Fibroblast of peridontal ligament (primary cell): ENCODE data around the gene UNC5C.

Experiments used
- DNase-seq: peaks from one replicate; pipeline ENCODE4 v3.0.0-alpha.2; 2010; ENCODE audit errors: extremely low read depth

The UNC5C gene

DNA sequence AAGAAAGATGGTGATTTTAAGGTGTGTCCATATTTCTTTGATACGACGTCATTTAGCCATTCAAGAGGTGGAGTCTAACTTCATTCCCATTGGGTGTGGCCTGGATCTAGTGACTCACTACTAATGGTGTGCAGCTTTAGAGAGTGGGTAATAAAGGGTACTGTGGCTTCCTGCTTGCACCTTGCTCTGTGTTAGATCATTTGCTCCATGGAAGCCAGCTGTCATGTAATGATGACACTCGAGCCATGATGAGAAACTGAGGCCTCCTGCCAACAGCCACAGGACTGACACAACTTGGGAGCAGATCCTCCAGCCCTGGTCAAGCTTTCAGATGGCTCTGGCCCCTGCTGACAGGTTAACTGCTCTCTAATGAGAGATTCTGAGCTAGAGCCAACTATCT is 82.0 kb downstream of the UNC5C start:
- DNase-seq: no peak

DNA sequence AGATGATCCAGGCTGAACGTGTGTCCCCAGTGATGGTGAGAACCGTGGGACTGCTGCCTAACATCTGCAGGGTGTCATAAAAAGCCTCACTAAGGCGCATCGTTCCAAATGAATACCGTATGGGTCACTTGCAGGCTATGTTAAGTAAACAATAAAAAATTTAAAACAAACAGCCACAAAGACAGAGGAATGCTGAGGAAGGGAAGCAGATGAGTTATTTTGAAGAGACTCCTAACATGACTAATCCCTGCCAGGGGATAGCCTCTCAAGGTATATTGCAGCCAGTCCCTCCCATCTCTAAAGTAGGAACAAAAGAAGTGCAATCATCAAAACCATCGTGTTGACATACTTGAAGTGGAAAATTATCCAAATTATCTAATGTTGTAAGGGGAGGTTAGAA is 83.8 kb downstream of the UNC5C start:
- DNase-seq: no peak

DNA sequence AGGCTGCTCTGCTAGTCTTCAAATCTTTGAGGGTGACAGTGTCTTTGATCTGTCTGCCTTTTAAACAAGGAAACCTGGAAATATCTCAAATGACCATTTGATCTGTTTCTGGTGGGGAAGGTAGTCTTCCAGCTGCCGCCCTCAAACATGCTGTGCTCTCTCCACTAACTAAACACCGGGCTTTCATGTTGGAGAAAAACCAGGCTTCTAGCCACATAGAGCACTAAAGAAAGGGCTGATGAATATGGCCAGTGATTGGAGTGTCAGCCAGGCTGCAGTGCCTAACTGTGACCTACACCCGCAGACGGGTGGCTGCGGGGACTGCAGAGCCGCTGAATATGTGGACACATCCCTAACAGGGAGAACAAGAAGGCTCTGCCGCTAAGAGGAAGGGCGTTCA is 85.9 kb downstream of the UNC5C start:
- no peak for DNase-seq

DNA sequence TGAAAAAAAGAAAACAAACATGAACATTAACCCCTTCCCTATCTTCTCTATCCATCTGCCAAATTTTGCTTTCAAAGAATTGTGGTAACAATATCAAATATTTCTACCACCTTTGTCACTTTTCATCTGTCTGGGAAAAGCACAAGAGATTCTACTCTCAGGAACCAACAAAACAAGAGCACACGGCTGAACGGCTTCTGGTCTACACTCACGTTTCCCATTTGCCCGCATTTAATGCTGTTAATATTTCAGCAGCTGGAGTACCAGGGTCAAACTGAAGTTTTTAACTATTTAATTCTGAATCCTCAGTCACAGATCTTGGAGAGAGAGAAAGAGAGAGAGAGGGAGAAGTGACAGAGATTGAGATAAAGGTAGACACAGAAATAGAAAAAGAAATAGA is 91.4 kb downstream of the UNC5C start:
- no peak for DNase-seq

DNA sequence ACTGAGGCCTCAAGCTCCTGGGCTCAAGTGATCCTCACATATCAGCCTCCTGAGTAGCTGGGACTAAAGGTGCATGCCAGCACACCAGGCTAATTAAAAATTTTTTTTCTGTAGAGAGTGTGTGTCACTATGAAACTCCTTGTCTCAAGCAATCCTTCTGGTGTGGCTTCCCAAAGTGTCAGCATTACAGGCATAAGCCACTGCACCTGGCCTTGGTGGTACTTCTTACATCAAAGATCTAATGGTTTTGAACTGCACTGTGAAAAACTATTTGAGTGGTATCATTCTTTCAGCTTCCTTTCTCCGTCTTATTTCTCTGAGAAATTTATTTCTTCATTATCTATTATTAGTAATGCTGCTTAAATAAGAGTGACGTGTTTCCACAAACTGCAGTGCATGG is 98.5 kb downstream of the UNC5C start:
- DNase-seq: no peak

DNA sequence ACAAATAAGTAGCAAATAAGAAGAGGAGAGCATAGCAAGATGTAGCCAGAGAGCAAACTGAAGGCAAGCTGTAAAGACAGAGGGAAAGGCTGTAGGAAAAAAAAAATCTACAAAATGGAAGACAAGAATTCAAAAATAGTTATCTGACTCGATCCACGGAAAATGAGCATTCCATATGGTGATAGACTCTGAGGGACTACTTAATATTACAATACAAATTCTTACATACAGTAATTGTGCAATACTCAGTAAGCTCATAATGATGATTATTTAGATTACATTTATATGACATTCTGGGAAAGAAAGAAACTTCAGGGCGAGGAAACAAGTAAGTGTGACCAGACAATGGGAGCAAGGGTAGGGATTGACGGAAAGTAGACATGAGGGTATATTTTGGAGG is 102.6 kb downstream of the UNC5C start:
- no peak for DNase-seq

DNA sequence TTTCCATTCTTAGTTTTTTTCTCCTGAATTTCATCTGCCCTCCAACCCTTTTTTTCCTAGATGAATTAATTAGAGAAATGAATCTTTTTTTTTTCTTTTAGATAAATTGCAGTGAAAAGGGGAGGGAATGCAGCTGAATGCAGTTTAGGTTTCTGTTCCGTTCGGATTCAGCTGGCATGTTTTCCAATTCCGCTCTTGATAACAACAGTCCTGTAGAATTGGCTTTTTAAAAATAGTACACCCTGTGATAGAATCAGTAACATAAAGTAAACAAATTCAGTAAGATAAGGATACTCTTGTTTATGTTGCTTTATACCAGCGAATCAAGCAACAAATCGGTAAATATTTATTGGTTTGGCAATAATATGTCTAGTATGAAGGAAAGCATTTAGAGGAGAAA is 103.5 kb downstream of the UNC5C start:
- no peak for DNase-seq

DNA sequence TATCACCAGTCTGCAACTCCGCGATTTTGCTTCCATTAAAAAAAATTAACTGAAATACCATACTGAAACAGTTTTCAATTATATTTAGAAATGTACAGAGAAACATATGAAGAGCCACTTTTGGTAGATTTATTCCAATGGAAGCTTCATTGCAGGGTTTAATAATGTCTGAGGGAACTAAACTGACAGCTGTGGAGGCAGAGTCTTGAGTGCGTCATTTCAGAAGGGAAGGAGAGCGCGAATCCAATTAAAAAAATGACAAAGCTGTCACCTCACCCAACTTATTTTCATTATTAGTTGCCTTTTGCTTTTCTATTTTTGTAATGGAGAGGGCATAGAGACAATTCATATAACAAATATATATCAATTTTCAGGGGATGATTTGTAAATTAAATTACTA is 104.0 kb downstream of the UNC5C start:
- DNase-seq: no peak

DNA sequence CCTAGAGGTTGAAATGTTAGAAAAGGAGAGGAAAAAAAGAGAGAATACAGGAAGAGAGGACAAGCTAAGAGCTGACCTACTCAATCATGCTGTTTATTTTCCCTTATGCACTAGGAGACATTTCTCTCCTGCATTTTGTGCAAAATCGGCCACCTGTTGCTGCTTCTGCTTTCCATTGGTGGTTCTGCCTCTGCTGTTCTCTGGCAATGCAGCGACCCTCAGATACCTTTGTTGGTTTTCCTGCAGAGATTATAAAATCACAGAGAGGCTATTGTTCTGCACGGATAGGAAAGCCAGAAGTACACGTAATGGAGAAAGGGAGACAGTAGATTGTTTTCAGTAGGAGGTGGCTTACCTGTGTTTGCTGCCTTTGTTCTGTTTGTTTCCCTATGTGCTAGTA is 108.9 kb downstream of the UNC5C start:
- DNase-seq: no peak

DNA sequence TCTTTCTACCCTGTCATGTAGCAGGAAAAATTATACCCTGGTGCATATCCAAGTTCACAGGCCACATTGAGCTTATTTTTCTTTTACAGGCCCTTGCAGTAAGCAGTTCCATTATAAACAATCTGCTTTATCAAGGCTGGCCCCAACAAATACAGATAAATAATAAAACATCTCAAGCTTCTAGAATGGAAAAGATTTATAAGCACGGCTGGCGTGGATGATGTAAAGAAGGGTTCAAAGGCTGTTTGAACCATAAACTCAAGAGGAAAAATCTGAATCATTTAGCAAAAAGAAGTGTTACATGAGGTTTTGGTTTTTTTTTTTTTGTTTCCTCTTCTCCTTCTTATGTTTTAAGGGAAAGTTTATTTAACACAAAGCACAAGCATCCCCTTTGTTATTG is 109.7 kb downstream of the UNC5C start:
- DNase-seq: no peak

DNA sequence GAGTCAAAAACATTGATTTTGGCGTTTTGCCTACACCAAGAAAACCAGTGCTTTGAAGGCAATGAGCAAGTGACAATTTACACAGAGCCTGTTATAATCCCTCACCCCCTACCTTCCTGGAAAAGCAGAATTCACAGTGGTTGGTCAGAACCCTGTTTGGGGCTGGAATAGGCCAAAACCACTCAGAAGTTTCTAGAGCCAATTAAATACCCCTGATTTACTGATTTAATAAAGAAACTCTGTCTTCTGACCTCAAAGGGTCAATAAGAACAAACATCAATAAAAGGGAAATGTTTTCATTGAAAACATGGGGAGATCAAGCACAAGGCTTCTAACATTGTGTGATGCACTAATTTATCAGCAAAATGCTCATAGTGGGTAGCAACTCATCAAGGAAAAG is 116.3 kb downstream of the UNC5C start:
- DNase-seq: no peak

DNA sequence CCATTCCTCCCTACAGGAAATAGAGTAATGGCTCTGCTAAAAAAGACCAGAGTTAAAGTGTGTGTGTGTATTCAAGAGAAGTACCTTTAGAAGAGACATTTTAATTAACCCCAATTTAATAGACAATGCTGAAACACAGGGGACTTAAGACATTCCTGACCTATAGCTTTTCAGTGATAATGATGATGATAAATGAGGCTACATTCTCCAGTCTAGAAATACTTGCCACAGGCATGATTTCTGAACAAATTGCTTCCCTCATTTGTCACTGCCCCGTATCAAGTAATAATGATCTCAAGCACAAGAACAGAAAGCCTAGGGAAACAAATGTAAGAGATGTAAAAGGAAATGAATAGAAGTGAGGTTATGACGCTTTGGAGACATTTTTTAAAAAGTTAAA is 117.1 kb downstream of the UNC5C start:
- DNase-seq: no peak

DNA sequence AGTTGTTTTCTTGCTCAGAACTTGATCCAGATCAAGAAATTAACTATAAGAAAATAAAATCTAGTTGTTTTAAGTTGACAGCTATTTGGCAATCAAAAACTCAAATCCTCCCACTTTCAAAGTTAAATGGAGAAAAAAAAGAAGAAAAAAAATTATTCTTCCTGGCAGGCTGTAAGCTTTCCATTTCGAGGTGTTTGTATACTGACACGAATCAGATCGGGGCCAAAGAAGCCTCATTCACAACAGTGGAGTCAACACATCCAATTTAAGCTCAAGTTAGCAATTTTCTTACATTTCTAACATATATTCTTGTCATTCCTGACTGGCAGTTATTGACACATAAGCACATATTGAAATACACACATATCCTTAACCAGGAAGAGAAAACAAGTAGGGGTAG is 119.4 kb downstream of the UNC5C start:
- DNase-seq: no peak

DNA sequence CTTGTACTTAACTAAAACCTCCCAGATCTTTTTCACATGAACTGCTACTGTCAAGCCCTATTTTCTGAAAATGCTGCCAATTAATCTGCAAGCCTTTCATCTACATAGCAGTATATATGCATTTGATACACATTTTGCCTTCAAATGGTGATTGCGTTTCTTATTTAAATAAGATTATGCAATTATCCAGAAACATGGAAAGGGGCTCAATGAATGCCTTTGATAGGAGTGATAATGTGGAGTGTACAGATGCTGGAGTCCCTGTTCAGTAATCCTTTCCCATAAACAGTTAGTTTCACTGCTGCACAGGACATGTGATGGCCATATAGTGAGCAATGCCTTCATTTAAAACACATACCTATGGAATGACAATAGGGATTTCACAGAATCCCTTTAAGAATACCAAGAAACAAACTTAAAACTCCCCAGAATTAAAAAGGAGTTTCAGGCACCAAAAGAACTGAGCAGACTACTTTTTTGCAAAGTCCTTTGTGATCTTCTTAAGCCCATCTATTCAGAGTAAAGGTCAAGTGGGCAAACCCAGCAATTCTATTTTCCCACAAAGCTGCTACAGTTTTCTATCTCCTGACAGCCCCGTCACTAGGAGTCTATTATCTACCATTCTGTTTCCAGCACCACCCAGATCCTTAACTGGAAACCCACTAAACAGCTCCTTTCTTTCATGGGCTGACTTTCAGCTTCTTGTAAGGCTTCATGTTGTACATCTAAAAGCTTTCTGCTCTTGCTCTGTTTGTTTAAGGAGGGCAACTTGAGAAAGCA is 120.3 kb downstream of the UNC5C start:
- no peak for DNase-seq

DNA sequence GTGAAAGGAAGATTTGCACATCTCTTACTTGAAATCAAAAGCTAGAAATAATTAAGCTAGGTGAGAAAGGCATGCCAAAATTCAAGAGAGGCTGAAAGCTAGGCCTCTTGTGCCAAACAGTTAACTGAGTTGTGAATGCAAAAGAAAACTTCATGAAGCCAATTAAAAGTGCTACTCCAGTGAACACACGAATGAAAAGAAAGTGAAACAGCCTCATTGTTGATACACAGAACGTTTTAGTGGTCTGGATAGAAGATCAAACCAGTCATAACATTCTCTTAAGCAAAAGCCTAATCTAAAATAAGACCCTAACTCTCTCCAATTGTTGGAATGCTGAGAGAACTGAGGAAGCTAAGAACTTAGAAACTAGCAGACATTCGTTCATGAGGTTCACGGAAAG is 122.3 kb downstream of the UNC5C start:
- DNase-seq: peak; percentile 2

DNA sequence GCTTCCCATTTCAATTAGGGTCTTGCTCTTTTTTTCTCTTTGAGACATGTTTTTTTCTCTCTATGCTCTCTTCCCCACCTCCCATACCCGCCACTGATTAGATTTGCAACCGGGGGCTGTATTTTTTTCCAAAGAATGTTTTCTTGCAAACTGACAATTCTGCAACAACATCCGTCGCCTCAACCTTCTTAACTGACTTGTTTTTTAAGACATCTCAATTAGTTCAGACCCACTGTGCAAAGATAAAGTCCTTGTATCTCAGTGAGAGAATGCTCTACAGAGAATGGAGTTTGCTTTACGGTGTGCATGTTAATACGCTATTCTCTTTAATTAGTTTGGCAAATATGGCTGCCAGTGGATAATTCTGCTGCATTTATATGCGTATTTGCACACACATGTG is 126.3 kb downstream of the UNC5C start:
- DNase-seq: no peak

DNA sequence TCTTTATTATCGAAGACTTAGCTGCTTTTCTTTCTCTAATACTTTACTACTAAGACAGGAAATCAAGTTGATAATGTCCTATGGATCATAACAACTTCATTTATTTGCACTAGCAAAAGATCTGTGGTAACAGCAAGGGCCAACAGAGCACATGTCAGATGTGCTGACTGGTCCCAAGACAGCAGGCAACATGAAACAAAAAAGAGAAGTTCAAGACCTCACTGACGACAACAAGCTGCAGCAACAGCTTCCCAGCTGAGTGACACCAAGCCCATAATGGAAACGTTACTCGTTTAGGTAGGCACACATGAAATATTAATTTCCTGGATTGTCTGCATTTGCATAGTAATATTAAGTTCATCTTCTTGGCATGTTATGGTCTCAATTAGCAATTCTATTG is 126.9 kb downstream of the UNC5C start:
- DNase-seq: no peak

DNA sequence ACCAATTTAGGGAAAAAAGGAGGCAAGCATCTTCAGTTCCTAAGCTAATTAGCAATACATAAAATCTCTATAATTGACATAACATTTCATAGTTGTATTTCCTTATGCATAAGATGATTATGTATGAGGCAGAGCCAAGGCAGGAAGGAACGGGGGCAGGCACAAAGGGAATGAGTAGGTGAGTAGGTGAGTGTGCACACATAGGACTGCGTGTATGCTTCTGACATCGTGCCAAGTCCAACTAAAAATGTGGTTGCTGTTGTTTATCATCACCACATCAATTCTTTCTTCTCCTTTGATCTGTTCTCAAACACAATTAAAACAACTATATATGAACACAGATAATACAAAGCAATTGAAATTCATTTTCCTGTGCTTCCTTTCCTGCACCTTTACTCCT is 131.2 kb downstream of the UNC5C start:
- DNase-seq: no peak

DNA sequence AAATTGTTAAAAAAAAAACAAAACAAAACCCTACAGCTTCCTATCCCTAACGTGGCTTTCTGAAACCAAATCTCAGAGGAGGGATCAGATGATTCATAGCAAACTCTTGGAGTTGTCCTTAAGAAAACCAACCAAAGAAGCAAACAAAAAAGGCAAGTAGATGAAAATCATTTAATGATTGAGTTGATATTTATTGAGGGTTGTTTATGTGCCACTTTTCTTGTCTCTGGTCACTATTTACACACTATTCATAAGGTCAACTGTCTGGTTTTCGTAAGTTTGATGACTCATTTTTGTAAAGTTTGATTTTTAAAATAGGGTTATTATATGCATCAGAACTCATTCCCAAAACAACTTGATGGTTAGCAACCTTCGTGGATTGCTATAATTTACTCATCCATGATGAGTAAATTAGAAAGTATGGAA is 133.4 kb downstream of the UNC5C start:
- peak; percentile 38 for DNase-seq

DNA sequence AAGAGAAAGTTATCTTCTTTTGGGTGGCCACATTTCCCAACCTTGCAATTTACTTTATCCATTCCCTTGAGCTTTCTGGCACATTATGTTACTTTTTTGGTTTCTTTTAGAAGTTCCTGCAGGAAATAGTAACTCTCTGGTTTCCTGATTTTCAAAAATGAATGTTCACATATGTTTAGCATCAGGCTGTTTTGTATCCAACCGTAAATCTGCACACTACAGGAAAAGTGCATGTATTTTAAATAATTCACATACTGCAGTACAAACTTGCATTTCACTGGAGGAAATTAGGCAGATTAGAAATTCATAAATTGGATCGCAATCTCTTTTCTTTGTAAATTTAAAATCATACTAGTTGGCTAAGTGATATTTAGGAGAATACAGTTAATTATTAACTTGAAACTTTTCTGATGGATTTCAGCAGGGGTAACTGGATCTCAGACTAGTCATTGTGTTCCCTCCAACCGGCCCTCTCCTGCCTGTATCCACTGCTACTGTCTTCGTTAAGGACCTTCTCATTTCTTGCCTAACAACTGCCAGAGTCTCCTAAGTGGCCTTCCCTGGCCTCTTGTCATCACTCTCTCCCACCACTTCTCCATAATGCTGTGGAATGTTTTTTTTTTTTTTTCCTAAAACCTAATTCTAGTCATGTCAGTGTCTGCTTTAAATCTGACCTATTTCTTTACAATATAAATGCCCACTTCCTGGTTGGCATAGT is 137.2 kb downstream of the UNC5C start:
- DNase-seq: no peak

DNA sequence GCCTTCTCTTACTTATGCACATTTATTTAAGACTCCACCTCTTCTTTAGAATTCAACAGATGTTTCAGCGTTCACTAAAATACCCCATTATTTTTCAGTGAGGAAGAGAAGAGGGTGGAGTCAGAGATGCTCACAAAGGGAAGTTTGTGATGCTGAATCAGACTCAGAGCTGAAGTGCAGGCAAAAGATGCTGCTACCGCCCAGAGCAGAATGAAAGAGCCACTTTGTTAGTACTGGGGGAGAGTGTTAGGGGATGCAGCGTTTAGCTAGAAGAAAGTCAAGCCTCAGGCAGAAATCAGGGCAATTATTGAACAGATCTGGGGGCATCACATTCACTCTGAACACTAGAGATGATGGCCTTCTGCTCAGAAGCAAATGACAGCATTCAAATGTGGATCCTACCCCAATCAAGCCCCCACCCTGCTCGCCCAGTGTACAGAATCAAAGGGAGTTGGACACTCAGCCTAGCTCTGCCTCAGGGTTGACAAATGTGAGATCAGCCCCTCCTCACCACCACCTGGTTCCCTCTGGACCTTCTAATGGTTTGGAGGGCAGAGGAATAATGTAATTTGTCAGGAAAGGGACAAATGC is 138.3 kb downstream of the UNC5C start:
- DNase-seq: no peak

DNA sequence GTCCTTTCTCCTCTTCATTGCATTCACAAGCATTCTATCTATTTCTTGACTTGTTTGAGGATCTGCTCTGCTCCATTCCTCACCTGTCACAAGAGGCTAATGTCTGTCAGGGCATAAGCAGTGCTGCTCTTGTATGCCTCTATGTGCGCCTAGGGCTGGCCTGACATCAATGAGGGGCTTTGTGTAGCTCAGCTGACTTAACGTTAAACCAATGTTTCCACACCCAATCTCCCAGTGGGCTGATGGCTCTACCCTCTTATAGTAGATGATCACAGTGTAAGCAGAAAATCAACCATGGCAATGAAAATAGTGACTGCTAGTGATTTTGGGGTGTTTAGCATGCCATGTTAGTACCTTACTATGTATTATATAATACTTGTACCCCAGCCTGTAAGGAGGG is 139.0 kb downstream of the UNC5C start:
- DNase-seq: no peak

DNA sequence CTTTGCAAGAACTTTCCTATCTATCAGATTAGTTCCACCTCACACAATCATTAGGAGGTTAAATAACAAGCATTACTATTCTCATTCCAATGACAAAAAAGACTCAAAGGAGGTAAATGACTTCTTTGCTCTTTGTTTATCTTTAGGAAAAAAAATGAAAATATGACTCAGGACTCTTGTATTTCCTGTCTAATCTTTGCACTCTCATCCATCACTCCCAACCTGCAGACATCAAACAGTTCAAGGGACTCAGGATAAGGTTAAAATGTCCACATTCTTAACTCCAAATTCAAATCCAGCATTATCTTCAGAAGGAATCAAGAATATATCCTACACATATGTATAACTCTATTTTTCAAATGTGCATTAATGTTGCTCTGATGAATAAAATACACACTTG is 139.6 kb downstream of the UNC5C start:
- DNase-seq: no peak
